Measurements from ENCODE around the gene GALNT18. TPM values are rescaled to one million over a fixed set of nuclear protein-coding genes. Genes with fewer than 3 reads are reported as not detected.

GALNT18 gene
- total RNA-seq, 4 donors from 2014 or later = 4.7 to 20.4 (median 14.1) TPM

- intact Hi-C loops (cut with DNase I) = no loop called here
- Histone ChIP-seq H3K4me1 (no peaks in the 10 kb centered on the region), H3K4me3 (no peak overlapping the region), H3K27ac (no peak overlapping the region), H3K36me3 (no peaks in the 10 kb centered on the region), H3K27me3 (no peaks in the 10 kb centered on the region), H3K9me3 (no peaks in the 10 kb centered on the region)
- 71 to 80% methylated on average over 7 of the region's 7 CpGs for WGBS, 2 donors
- DNase-seq = no peak
- TF ChIP-seq POLR2A (IDR thresholded peaks at IDR 0.05) (no peak), CTCF (IDR thresholded peaks at IDR 0.05) (no peak)
Measured at GRCh38 chr11:11382858-11383532, 238.8 kb downstream of the GALNT18 start.

GRCh38 chr11:11381471-11382105 lies 240.2 kb downstream of the GALNT18 start:
- no peaks in the 10 kb centered on the region for H3K4me1 ChIP-seq
- TF ChIP-seq POLR2A (IDR thresholded peaks at IDR 0.05) (no peak), CTCF (IDR thresholded peaks at IDR 0.05) (no peak)
- 67 to 89% methylated on average over 3 to 5 of the region's 6 CpGs for WGBS, 2 donors
- no peaks in the 10 kb centered on the region for H3K9me3 ChIP-seq
- H3K27ac ChIP-seq = no peak overlapping the region
- DNase-seq = no peak
- intact Hi-C loops (cut with DNase I) = no loop called here
- H3K4me3 ChIP-seq = no peak overlapping the region
- peaks cover 0 to 9% (median 0%) of the 10 kb centered on the region in 3 donors for H3K36me3 ChIP-seq
- no peaks in the 10 kb centered on the region for H3K27me3 ChIP-seq

DNA sequence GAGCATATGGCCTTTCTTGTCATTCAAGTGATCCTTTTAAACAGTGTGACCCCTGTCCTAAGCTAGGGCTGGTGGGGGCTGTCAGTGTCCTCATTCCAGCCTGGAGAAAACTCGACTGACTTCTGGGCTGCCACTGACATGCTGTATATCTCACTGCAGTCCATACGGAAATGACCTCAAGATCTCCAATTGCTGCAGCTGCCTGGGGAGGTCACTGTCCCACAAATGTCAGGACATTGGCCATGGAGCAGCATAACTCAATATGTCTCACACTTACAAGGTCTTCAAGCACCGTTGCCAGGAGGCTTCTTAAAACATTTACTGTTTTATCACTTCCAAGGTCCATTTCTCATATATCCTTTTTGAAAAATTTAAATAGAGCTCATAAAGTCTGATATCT lies 240.9 kb downstream of the GALNT18 start:
- Histone ChIP-seq H3K9me3 (no peaks in the 10 kb centered on the region), H3K27ac (no peak overlapping the region), H3K27me3 (no peaks in the 10 kb centered on the region), H3K4me3 (no peak overlapping the region), H3K36me3 (peaks cover 0 to 16% (median 0%) of the 10 kb centered on the region in 3 donors), H3K4me1 (no peaks in the 10 kb centered on the region)
- intact Hi-C loops (cut with DNase I) = no loop called here
- WGBS, 2 donors = 71 to 75% methylated on average over 2 to 3 of the region's 3 CpGs
- TF ChIP-seq POLR2A (IDR thresholded peaks at IDR 0.05) = no peak
- no peak for TF ChIP-seq CTCF (IDR thresholded peaks at IDR 0.05)
- DNase-seq = no peak

- TF ChIP-seq CTCF (IDR thresholded peaks at IDR 0.05) = no peak
- TF ChIP-seq POLR2A (IDR thresholded peaks at IDR 0.05) = no peak
- H3K4me3 ChIP-seq = no peak overlapping the region
- no peaks in the 10 kb centered on the region for H3K4me1 ChIP-seq
- peaks cover 0 to 21% (median 0%) of the 10 kb centered on the region in 3 donors for H3K36me3 ChIP-seq
- WGBS, 2 donors = 93 to 100% methylated on average over 2 of the region's 2 CpGs
- intact Hi-C loops (cut with DNase I) = no loop called here
- H3K9me3 ChIP-seq = no peaks in the 10 kb centered on the region
- no peaks in the 10 kb centered on the region for H3K27me3 ChIP-seq
- no peak overlapping the region for H3K27ac ChIP-seq
- no peak for DNase-seq
Measured at GRCh38 chr11:11380340-11380739, 241.5 kb downstream of the GALNT18 start.

GRCh38 chr11:11379661-11380060 lies 242.1 kb downstream of the GALNT18 start:
- H3K27ac ChIP-seq = no peak overlapping the region
- TF ChIP-seq CTCF (IDR thresholded peaks at IDR 0.05) = no peak
- no peak for TF ChIP-seq POLR2A (IDR thresholded peaks at IDR 0.05)
- no peaks in the 10 kb centered on the region for H3K9me3 ChIP-seq
- no peaks in the 10 kb centered on the region for H3K4me1 ChIP-seq
- WGBS, 2 donors = 85 to 92% methylated on average over 3 of the region's 3 CpGs
- no peaks in the 10 kb centered on the region for H3K27me3 ChIP-seq
- H3K4me3 ChIP-seq = no peak overlapping the region
- intact Hi-C loops (cut with DNase I) = no loop called here
- H3K36me3 ChIP-seq = peaks cover 0 to 24% (median 0%) of the 10 kb centered on the region in 3 donors
- DNase-seq = no peak
